ENCODE results near the gene IGFBP1. TPM values are rescaled to one million over a fixed set of nuclear protein-coding genes. Genes with fewer than 3 reads are reported as not detected.

The IGFBP1 gene
- total and polyA plus RNA-seq, 2 of the 13 experiments (the other 11 are each of a cell fraction or from before 2014, with no cell fraction given), result 5.4 to 885 TPM

DNA sequence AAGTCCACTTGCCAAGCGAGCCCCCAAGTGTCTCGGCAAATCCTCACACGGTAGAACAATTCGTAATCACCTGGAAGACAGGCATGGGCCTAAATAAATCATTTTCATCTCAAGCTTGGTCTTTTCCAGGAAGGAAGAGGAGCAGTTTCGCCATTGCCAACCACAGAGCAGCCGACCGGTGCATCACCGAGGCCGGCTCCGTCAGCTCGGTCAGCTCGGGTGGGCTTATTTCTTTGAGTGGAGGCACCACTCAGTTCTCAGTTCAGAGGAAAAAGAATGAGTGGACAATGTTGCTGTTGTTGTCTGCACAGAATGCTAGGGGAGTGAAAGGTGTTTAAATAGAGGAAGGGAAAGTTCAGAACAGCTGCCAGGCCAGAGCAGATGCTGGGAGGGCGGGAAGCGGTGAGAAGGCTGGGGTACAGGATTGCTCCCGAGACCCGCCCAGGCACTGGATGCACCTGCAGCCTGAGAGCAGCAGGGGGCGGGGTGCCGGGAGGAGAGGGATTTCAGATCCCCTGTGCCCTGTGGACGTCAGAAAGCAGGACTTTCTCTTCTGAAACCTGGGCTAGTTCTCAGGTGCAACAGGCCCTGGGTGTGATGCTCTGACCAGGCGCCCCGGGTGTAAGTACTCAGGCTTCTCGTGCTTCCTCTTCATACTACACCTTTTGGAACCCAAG is 50.5 kb downstream of the IGFBP1 start (continued):
- TF ChIP-seq, protein P1, sequence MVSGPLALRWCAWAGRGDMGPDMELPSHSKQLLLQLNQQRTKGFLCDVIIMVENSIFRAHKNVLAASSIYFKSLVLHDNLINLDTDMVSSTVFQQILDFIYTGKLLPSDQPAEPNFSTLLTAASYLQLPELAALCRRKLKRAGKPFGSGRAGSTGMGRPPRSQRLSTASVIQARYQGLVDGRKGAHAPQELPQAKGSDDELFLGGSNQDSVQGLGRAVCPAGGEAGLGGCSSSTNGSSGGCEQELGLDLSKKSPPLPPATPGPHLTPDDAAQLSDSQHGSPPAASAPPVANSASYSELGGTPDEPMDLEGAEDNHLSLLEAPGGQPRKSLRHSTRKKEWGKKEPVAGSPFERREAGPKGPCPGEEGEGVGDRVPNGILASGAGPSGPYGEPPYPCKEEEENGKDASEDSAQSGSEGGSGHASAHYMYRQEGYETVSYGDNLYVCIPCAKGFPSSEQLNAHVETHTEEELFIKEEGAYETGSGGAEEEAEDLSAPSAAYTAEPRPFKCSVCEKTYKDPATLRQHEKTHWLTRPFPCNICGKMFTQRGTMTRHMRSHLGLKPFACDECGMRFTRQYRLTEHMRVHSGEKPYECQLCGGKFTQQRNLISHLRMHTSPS (CRISPR knock-in tag; IDR thresholded peaks at IDR 0.05; ENCODE audit: low read depth), result no peak
- TF ChIP-seq, protein P2, sequence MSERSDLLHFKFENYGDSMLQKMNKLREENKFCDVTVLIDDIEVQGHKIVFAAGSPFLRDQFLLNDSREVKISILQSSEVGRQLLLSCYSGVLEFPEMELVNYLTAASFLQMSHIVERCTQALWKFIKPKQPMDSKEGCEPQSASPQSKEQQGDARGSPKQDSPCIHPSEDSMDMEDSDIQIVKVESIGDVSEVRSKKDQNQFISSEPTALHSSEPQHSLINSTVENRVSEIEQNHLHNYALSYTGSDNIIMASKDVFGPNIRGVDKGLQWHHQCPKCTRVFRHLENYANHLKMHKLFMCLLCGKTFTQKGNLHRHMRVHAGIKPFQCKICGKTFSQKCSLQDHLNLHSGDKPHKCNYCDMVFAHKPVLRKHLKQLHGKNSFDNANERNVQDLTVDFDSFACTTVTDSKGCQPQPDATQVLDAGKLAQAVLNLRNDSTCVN (CRISPR knock-in tag; IDR thresholded peaks at IDR 0.05; ENCODE audit: borderline replicate concordance), result no peak
- no peak for TF ChIP-seq ZNF720 (CRISPR knock-in tag; IDR thresholded peaks at IDR 0.05)
- TF ChIP-seq, protein P3, sequence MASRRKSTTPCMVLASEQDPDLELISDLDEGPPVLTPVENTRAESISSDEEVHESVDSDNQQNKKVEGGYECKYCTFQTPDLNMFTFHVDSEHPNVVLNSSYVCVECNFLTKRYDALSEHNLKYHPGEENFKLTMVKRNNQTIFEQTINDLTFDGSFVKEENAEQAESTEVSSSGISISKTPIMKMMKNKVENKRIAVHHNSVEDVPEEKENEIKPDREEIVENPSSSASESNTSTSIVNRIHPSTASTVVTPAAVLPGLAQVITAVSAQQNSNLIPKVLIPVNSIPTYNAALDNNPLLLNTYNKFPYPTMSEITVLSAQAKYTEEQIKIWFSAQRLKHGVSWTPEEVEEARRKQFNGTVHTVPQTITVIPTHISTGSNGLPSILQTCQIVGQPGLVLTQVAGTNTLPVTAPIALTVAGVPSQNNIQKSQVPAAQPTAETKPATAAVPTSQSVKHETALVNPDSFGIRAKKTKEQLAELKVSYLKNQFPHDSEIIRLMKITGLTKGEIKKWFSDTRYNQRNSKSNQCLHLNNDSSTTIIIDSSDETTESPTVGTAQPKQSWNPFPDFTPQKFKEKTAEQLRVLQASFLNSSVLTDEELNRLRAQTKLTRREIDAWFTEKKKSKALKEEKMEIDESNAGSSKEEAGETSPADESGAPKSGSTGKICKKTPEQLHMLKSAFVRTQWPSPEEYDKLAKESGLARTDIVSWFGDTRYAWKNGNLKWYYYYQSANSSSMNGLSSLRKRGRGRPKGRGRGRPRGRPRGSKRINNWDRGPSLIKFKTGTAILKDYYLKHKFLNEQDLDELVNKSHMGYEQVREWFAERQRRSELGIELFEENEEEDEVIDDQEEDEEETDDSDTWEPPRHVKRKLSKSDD (CRISPR knock-in tag; IDR thresholded peaks at IDR 0.05; ENCODE audit: low read depth), result no peak
- TF ChIP-seq ZSCAN21 (CRISPR knock-in tag; IDR thresholded peaks at IDR 0.05; ENCODE audit: borderline replicate concordance), result no peak
- TF ChIP-seq ZNF484 (CRISPR knock-in tag; IDR thresholded peaks at IDR 0.05; ENCODE audit: borderline replicate concordance, low read depth), result no peak
- TF ChIP-seq, protein P4, sequence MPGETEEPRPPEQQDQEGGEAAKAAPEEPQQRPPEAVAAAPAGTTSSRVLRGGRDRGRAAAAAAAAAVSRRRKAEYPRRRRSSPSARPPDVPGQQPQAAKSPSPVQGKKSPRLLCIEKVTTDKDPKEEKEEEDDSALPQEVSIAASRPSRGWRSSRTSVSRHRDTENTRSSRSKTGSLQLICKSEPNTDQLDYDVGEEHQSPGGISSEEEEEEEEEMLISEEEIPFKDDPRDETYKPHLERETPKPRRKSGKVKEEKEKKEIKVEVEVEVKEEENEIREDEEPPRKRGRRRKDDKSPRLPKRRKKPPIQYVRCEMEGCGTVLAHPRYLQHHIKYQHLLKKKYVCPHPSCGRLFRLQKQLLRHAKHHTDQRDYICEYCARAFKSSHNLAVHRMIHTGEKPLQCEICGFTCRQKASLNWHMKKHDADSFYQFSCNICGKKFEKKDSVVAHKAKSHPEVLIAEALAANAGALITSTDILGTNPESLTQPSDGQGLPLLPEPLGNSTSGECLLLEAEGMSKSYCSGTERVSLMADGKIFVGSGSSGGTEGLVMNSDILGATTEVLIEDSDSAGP (CRISPR knock-in tag; IDR thresholded peaks at IDR 0.05; ENCODE audit: borderline replicate concordance), result peak; percentile 11; the same call in 1 of the 2 replicates
- TF ChIP-seq ZNF446 (CRISPR knock-in tag; IDR thresholded peaks at IDR 0.05), result no peak
- TF ChIP-seq, protein P5, sequence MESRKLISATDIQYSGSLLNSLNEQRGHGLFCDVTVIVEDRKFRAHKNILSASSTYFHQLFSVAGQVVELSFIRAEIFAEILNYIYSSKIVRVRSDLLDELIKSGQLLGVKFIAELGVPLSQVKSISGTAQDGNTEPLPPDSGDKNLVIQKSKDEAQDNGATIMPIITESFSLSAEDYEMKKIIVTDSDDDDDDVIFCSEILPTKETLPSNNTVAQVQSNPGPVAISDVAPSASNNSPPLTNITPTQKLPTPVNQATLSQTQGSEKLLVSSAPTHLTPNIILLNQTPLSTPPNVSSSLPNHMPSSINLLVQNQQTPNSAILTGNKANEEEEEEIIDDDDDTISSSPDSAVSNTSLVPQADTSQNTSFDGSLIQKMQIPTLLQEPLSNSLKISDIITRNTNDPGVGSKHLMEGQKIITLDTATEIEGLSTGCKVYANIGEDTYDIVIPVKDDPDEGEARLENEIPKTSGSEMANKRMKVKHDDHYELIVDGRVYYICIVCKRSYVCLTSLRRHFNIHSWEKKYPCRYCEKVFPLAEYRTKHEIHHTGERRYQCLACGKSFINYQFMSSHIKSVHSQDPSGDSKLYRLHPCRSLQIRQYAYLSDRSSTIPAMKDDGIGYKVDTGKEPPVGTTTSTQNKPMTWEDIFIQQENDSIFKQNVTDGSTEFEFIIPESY (CRISPR knock-in tag; IDR thresholded peaks at IDR 0.05), result no peak
- TF ChIP-seq SP5 (CRISPR knock-in tag; IDR thresholded peaks at IDR 0.05; ENCODE audit: borderline replicate concordance, low read depth), result no peak
- TF ChIP-seq YY1 (IDR thresholded peaks at IDR 0.05; ENCODE audit: insufficient read depth, insufficient replicate concordance, low read depth, low read length), result no peak
- TF ChIP-seq KLF13 (CRISPR knock-in tag; IDR thresholded peaks at IDR 0.05), result no peak
- TF ChIP-seq, protein P6, sequence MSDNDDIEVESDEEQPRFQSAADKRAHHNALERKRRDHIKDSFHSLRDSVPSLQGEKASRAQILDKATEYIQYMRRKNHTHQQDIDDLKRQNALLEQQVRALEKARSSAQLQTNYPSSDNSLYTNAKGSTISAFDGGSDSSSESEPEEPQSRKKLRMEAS (IDR thresholded peaks at IDR 0.05), result no peak
- TF ChIP-seq, protein P7, sequence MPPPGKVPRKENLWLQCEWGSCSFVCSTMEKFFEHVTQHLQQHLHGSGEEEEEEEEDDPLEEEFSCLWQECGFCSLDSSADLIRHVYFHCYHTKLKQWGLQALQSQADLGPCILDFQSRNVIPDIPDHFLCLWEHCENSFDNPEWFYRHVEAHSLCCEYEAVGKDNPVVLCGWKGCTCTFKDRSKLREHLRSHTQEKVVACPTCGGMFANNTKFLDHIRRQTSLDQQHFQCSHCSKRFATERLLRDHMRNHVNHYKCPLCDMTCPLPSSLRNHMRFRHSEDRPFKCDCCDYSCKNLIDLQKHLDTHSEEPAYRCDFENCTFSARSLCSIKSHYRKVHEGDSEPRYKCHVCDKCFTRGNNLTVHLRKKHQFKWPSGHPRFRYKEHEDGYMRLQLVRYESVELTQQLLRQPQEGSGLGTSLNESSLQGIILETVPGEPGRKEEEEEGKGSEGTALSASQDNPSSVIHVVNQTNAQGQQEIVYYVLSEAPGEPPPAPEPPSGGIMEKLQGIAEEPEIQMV (CRISPR knock-in tag; IDR thresholded peaks at IDR 0.05; ENCODE audit: low read depth), result no peak
- no peak for TF ChIP-seq ZKSCAN8 (CRISPR knock-in tag; IDR thresholded peaks at IDR 0.05; ENCODE audit: borderline replicate concordance)

All from HepG2 (cell line).